Limb (tissue), 2 donors: ENCODE results near the gene GAP43.

Source experiments
- DNase-seq, 2 donors: peaks; one replicate each; pipeline ENCODE4 v3.0.0-alpha.2; 2016; ENCODE audit errors: extremely low spot score in 2 of 2

Gene GAP43, protein sequence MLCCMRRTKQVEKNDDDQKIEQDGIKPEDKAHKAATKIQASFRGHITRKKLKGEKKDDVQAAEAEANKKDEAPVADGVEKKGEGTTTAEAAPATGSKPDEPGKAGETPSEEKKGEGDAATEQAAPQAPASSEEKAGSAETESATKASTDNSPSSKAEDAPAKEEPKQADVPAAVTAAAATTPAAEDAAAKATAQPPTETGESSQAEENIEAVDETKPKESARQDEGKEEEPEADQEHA

DNA sequence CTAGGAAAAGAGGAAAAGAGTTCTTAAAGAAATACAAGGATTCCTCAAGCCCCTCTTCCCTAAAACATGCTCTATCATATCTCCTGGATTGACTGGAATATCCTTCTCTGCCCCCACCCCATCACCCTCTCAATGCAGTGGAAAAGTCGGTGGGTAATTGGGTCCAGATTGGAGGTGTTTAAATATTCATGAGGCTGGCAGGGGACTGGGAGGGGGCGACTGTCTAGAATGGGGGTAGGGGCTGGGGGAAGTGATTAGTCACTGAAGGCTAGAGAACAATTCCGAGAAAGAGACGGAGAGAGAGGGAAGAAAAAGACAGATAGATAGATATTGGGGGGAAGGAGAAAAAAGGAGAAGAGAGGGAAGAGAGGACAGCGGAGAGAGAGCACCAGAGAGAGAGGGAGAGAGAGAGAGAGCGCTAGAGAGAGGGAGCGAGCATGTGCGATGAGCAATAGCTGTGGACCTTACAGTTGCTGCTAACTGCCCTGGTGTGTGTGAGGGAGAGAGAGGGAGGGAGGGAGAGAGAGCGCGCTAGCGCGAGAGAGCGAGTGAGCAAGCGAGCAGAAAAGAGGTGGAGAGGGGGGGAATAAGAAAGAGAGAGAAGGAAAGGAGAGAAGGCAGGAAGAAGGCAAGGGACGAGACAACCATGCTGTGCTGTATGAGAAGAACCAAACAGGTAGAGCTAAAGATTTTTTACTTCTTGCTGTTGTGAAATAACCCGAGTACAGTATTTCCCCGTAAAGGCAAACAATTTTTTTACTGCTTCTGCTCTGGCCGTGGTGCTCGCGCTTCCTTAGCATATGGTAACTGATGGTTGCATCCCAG lies at the start of gene GAP43:
TSS of gene GAP43 (plus strand) at position 467 of the 825 bp plus-strand sequence. CDS start at position 647, 180 bp downstream.
- peak; percentile 66 to 71 for DNase-seq

GRCh38 chr3:115576325-115576875 lies 46.9 kb upstream of the GAP43 start:
- DNase-seq, result no peak

DNA sequence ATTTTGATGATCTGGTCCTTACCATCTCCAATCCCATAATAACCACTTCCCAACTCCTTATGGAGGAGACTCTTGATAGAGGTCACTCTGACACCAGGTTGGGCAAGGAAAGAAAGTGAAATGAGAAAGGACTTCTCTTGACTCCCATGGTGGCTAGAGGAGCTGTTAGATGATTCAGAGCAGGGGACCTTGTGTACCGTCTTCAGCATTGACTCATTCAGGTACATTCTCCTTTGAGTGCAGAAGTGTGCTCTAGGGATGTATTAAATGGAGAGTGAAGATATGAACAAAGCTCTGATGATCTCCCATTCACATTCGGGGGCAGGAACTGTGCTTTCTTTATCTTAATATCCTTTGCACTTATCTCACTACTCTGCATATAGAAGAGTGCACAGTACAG lies 46.3 kb upstream of the GAP43 start:
- no peak for DNase-seq

- no peak for DNase-seq
Measured at GRCh38 chr3:115578331-115578730, 45.0 kb upstream of the GAP43 start.

DNA sequence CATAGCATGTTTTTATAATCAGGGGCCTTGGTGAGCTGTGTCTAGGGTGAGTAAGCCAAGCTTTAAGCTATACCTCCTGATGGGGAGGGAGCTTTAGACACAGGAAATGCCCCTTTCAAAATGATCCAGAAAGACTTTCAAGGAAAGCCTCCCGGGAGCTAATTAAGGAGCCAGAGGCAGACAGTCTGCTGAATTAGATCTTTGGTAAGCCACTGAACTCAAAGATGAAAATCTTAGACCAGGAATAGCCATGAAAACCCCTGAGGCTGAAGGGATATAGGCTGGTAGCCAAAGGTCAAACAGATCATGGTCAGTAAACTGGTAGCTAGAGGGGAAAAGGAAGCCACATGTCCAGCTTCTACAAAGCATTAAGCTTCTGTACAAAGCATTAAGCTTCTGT lies 42.7 kb upstream of the GAP43 start:
- DNase-seq, result no peak

DNA sequence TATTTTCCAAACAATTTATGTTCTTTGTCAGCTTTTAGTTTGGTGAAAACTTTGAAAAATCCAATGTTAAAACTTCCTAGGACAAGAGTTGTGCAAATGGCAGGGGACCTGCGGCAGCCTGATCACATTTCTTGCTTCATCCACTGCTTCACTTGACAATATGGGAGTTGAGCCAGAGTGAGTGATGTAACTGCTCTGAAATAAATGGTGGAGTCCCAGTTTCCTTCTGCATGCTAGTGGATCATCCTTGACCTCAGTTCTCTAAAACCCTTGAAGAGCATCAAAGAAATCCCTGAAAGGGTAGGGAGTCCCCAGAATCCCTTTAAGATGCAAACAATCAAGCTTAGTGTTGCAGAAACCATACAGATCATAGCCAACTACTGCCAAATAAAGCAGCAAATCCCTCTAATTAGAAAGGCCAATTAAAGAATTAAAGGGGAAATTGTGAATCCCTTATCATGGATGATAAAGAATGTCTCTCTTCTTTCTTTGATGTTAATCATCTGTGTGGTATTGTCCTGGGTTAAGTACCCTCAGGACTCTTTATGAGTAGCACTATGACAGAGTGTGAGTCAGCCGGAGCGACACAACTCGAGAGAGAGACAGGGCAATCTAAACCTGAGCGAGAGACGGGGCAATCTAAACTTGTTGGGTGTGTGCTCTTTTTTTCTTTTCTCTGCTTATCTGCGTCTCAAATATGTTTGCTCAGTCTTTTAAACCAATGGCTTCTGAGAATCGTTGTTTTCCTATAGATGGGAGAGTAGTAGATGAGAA lies 41.8 kb upstream of the GAP43 start:
- no peak for DNase-seq

DNA sequence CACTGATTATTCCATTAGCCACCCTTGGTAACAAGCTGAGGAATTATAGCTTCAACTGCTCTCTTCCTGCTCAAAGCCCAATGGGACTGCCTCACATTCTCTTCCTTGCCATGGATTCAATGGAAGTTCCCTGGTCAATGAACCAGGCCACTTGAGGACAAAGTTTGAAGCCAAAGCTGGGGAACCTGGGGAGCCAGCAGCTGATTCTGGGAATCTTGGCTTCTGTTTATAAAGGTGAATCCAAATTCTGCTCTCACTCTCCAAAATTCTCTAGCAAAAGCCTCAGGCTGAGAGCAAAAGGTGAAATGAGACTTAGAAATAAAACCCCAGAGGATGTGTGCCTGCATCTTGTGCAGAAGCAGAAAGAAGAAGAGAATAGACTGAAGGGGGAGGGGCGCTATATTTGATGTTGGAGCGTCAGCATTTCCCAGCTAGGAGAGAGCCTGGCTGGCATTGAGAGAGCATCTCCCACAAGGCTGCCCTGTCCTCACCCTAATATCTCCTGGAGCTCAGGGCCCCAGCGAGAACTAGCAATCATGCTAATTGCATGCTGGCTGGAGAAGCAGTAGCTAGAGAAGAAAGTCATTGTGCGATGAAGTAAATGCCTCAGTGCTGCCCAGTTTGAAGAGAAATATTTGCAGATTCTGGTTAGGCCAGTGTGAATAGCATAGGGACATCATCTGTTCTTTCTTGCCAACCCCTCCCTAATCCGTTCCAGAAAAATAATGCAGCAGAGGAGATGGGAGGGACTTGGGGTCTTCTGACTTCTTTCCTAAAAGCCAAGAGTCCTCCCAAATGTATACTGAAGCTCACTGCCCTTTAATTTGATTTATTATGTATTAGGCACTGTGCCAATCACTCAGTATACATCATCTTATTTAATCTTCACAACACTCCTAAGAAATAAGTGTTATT lies 34.9 kb upstream of the GAP43 start:
- no peak for DNase-seq

- DNase-seq, result no peak
Measured at GRCh38 chr3:115590873-115591272, 32.4 kb upstream of the GAP43 start.

GRCh38 chr3:115595611-115596275 lies 27.6 kb upstream of the GAP43 start:
- no peak for DNase-seq

DNA sequence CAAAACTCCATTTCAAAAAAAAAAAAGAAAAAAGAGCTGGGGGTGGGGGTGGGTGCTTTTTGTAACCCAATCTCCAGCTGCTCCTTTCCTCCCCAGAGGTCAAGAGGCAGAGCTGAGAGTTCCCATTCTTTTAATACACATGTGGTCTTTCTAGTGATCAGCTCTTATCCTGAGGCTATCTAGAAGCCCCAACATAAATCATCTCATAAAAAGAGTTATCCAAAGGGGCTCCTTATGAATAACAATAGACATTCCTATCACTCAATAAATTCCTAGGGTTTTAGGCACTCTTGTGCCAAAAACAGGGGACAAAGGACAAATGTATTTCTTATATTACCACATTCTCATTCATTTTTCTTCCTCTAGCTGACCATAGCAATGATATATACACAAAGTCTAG lies 25.1 kb upstream of the GAP43 start:
- DNase-seq, result no peak

DNA sequence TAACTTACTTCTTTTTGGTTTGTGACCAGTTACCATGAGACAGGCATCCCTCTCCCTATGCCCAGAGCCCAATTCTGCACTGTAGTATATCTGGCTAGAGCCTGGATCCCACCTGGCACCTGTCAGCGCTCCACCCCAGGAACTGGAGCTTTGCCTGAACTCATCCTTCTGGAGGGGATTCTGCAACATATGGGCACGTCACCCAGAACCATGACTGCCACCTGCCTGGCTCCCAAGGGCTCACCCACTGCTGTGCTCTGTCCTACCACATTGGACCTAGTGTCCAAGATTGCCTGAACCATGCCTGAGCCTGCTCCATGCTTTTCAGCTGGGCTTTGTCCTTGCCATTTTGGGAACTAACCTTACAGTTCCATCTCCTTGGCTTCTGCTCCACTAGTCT lies 21.1 kb upstream of the GAP43 start:
- DNase-seq, result no peak

GRCh38 chr3:115611630-115612029 lies 11.7 kb upstream of the GAP43 start:
- DNase-seq, result no peak

- DNase-seq, result no peak
Measured at GRCh38 chr3:115615001-115615814, 8.1 kb upstream of the GAP43 start.

- DNase-seq, result no peak
Measured at GRCh38 chr3:115616461-115616860, 6.8 kb upstream of the GAP43 start.

- no peak for DNase-seq
Measured at GRCh38 chr3:115617591-115617990, 5.7 kb upstream of the GAP43 start.

DNA sequence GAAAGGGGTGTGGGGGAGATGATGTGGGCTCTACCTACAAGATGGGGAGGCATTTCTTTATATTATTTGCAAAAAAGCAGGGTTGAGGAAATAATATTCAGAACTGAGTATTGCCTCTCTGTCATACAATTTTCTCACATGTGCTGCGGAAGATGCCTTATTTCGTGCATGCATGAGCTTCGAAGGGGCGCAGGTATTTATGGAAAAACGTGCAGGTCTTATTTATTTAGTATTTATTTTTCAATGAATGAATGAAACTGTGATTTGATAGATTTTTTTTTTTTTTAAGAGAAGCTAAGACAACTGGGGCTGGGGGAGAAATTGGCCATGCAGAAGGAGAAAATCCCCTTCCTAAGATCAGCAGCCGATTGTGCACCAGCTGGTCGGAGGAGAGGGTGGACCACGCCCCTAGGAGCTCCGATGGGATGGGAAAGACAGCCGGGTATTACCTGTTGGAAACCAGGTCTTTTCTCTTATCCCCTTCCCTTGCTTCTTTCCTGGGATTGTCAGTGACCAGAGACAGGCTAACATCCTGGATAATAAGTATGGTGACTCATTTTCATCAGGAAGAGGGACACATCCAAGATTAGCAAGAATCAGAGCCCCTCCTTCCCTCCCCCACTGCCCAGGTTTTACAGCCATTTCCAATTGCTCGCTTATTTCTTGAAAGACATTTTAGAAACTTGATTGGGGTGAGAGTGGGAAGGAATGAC lies 875 bp downstream of the GAP43 start:
- DNase-seq, result peak in 1 of 2 donors; percentile 31

DNA sequence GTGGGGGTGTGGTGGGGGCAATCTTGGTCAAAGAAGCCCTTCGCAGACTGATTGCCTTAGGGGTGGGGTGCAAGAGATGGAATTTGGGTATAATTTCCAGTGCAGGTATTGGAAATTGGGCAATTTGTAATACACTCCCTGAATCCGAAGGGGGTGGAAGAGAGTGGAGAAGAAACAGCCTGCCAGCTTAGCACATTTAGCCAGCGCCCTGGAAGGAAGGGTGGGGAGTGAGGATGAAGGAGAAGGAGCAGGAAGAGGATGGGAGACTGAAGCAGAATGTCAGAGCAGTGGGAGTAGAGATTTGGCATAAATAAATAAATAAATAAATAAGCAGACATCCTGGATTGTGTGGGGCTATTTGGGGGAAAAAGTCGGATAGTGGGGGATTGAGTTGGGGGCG lies 1.6 kb downstream of the GAP43 start:
- DNase-seq, result peak in 1 of 2 donors; percentile 27

DNA sequence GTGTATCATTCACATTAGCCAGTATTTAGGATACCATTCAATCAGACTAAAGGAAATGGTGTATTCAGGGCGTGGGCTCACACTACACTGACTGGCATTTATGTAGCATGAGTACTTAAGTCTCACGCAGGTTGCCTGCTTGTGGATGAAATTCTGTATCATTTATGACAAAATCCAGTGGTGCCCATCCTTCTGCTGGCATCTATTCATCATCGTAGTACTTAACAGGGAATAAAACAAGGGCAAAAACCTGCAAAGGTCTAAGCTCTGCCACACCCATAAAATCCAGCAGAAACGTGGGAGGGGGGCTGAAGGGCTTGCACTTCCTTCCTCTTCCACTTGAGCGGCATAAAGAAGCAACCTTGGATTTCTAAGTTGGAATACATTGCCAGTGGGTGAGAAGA lies 2.7 kb downstream of the GAP43 start:
- peak in 1 of 2 donors; percentile 29 for DNase-seq

- DNase-seq, result no peak
Measured at GRCh38 chr3:115626721-115627120, 3.4 kb downstream of the GAP43 start.
